NCI-H446 (cell line): ENCODE data around the gene C2.
A peak's percentile ranks its signal among the peaks of the same experiment; 100 is the strongest.
"Not testable (repeated sequence)": the region's sequence is repeated elsewhere in the genome, so short reads cannot be mapped to it uniquely, and the experiment has no call there.

Source experiments
- DNase-seq, 2 experiments: peaks; one replicate each; lab custom pipeline; 2025; lab: John Stamatoyannopoulos, UW

C2 gene

DNA sequence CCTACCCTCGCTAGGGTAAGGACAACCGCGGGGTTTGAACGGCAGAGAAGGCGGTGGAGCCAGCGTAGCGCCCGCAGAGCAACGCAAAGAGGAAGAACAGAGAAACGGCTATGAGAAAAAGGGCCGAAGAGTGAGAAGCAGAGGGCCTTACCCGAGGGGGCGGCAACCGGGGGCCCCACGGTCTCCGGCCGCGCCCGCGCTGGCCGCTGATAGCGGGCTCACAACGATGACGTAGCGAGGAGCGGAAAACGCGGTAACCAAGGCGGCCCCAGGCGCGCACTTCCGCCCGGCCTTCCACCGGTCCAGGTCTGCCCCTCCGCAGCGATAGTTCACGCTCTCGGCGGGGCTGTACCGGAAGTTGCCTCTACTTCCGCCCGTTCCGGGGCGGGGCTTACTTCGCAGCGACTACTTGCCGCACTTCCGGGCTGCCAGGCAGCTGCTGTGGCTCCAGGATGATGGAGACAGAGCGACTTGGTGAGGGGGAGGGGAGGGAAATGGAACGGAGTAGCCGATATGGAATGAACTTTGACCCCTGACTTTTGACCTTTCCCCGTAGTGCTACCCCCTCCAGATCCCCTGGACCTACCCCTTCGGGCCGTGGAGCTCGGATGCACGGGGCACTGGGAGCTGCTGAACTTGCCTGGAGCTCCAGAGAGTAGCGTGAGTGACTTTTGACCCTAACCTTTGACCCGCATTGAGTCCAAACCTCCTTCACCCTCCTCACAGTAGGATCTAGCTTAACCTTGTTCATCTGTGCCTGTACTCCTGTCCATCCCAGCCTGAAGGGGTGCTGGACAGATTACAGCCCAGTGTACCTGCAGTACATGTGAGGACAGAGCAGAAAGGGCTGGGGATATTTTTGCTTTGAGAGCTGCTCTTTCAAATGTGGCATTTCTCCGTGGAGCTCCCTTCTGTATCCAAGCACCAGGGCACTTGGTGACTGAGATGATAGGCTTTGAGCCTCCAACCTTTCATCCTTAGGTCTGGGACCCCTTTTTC, 31.5 kb downstream of the C2 start, which contains the start of the genes NELFE and SKIC2:
Gene NELFE, minus strand, starts transcription at position 231 of the 999 bp plus-strand sequence. CDS start 525 bp downstream, outside the sequence.
Gene SKIC2, plus strand, starts transcription at position 435 of the 999 bp plus-strand sequence. Its CDS starts 18 bp downstream, at position 453.
- peak; percentile 89 to 99 for DNase-seq

DNA sequence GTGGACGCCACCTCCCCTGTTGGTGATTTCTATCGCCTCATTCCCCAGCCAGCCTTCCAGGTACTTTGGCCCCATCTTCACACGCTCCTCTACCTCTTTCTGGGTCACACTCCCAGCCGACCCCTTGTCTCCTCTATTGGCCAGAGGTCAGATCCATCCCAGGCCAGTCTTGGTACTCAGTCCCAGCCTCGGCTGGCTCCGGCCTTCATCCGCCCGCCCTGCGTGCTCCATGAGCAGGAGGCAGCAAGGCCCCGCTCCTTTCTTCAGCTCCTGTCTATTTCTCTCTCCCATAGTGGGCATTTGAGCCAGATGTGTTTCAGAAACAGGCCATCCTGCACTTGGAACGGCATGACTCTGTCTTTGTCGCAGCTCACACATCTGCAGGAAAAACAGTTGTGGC, 34.1 kb downstream of the C2 start:
- DNase-seq, result no peak

DNA sequence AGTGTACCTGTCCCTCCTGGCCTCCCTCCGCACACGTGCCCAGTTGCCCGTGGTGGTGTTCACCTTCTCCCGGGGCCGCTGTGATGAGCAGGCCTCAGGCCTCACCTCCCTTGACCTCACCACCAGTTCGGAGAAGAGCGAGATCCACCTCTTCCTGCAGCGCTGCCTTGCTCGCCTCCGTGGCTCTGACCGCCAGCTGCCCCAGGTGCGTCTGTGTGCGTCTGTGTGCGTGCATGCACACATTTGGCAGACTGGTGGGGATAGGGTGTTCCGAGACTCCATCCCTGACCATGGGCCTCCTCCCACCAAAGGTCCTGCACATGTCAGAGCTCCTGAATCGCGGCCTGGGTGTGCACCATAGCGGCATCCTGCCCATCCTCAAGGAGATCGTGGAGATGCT, 36.4 kb downstream of the C2 start:
- DNase-seq, result no peak

DNA sequence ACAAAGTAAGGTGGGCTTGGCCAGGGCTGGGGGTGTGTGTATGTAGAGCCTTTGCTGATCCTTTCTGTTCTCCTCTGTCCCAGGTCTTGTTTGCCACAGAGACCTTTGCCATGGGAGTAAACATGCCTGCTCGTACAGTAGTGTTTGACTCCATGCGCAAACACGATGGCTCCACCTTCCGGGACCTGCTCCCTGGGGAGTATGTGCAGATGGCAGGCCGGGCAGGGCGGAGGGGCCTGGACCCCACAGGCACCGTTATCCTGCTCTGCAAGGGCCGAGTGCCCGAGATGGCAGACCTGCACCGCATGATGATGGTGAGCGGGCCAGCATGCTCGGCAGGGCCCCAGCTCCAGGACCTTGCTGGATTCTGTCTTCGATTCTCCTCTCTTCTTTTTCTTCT, 38.2 kb downstream of the C2 start:
- no peak for DNase-seq

DNA sequence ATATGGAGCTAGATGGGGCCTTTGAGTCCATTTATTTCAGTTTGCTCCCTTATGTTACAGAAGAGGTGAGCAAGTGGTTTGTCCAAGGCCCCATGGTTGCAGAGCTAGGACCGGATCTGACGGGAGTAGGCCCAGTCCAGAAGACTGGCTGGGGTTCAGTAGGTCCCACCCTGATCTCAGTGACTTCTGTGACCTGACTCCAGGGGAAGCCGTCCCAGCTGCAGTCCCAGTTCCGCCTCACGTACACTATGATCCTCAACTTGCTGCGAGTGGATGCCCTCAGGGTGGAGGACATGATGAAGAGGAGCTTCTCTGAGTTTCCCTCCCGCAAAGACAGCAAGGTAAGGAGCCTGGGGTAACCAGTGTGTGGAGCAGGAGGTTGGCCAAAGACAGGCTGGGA, 39.0 kb downstream of the C2 start:
- no peak for DNase-seq

DNA sequence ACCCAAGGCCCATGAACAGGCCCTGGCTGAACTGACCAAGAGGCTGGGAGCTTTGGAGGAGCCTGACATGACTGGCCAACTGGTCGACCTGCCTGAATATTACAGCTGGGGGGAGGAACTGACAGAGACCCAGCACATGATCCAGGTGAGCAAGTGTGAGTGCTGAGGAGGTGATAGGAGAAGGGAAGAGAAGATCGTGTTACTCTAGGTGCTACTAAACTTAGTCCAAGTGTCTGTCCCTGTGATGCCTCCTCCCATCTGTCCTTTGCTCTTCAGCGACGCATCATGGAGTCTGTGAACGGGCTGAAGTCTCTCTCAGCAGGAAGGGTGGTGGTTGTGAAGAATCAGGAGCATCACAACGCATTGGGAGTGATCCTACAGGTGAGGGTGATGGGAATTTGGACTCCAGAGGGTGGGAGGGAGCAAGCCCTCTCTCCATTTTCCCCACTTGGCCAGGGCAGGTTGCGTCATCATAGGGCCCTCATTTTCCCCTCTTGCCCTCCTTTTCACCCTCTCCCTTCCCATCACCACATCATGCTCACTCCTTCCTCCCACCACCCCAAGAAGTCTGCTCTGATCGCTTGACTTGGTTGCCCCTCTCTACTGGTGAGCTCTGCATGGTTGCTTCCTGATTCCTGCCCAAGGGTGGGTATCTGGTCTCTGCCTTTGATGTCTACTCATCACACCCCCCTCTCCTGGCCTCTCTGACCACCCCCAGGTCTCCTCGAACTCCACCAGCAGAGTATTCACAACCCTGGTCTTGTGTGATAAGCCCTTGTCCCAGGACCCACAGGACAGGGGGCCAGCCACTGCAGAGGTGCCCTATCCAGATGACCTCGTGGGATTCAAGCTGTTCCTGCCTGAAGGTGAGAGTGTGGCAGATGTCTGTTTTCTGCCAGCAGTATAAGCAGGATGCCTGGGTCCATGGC, 39.7 kb downstream of the C2 start:
- no peak for DNase-seq

DNA sequence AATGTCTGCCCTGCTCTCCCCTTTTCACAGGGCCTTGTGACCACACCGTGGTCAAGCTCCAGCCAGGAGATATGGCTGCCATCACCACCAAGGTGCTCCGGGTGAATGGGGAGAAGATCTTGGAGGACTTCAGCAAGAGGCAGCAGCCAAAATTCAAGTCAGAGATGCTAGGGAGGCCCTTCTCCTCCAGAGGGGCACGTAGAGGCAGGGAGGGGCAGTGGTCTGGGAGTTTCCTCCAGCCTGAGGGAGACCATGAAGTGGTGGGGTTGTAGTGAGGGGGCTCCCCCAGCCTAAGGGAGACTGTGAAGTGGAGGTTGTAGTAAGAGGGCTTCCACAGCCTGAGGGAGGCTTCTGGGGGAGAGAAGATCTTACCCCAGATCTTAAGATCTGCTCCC, 40.4 kb downstream of the C2 start:
- DNase-seq, result no peak

DNA sequence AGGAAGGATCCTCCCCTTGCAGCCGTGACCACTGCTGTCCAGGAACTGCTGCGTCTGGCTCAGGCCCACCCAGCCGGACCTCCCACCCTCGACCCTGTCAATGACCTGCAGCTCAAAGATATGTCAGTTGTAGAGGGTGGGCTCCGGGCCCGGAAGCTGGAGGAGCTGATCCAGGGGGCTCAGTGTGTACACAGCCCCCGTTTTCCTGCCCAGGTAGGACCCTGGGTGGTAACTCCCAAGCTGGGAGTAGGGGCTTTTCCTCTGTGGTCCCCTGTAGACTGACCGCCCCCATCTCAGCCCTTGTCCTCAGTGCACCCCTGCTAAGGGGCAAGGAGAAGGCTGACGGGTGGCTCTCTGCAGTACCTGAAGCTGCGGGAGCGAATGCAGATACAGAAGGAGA, 40.8 kb downstream of the C2 start:
- DNase-seq, result no peak

DNA sequence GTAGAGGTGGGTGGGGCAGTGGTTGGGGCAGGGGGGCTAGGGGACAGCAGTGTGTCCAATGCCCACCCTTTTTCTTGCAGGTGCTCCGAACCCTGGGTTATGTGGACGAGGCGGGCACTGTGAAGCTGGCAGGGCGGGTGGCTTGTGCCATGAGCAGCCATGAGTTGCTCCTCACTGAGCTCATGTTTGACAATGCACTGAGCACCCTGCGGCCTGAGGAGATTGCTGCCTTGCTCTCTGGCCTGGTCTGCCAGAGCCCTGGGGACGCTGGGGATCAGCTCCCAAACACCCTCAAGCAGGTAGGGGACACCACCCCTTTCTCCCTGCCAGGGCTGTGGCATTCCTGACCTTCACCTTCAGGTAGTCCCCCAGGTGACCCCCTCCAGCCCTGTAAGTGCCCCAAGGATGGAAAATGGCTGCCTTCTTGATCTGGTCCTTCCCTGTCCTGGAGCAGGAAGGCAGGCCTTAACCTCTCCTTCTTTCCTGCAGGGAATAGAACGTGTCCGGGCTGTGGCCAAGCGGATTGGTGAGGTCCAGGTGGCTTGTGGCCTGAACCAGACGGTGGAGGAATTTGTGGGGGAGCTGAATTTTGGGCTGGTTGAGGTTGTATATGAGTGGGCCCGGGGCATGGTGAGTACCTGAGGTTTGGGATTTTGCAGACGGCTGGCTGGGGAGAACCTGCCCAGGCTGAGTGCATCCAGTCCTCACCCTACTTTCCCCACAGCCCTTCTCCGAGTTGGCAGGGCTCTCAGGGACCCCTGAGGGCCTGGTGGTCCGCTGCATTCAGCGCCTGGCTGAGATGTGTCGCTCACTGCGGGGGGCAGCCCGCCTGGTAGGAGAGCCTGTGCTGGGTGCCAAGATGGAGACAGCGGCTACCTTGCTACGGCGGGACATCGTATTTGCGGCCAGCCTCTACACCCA, 41.5 kb downstream of the C2 start:
- DNase-seq, result no peak

DNA sequence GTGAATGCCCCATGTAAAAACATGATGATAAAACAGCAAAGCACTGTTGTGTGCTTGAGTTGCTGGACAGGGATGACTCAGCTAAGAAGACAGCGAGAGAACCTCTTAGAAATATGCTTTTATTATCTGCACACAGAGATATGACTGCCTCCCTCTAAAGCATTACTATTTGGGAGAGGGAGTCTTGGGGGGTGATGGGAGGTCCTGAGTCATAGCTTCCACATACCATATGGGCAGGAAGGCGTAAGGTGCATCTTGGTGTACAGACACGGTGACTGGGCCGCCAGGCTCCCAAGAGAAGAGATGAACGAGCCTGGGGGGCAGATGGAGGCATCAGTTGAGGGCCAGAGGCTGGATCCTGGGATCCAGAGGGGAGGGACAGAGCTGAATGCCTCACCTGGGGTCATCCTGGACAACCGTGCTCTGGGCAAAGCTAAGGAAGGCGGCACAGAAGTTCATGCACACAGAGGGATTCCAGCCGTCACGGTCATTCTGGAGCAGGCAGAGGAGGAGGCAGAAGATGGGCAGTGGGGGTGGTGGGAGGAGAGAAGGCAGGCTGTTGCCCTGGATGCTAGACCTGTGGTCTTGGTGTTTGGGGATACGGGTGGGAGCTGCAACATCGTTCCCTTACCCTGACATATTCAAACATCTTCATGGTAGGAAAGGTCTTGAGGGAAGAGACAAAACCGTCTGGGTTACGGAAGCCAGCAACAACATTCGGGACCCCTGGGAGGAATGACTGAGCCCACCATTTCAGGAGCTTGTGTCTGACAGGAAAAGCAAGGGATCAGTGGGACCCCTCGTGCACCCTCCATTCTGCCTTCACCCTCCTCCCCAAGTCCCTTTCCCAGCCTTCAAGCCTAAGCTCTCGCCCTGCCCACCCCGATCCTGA, 42.4 kb downstream of the C2 start:
- DNase-seq, result no peak

DNA sequence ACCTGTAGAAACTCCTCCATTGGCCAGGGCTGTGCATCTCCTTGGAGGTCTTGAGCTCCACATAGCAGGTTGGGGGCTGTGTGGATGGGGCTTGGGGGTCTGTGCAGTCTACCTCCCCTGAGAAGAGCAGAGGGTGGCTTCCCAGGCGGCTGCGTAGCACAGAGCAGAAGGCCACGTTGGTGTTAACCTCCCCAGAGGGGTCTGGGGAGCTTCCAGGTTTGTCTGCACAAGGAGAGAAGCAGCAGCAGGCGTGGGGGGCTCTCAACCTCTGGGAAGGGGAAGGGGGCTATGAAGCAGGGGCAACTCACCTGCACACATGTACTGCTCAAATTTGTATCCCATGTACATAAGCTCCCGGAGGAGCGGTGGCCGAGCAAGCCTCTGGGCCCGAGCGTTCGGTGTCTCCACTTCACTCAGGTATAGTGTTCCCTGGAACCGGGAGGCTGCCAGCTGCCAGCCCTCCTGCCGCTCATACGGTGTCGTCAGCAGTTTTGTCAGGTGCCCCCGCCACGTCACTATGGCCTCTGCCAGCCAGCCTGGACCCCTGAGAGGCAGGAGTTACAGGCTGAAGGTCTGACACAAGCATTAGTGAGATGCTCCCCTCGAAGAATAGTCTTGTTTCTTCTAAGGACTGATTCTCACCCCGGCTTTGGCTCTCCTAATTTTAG, 43.2 kb downstream of the C2 start:
- peak in 1 of 2 experiments; percentile 35 for DNase-seq

DNA sequence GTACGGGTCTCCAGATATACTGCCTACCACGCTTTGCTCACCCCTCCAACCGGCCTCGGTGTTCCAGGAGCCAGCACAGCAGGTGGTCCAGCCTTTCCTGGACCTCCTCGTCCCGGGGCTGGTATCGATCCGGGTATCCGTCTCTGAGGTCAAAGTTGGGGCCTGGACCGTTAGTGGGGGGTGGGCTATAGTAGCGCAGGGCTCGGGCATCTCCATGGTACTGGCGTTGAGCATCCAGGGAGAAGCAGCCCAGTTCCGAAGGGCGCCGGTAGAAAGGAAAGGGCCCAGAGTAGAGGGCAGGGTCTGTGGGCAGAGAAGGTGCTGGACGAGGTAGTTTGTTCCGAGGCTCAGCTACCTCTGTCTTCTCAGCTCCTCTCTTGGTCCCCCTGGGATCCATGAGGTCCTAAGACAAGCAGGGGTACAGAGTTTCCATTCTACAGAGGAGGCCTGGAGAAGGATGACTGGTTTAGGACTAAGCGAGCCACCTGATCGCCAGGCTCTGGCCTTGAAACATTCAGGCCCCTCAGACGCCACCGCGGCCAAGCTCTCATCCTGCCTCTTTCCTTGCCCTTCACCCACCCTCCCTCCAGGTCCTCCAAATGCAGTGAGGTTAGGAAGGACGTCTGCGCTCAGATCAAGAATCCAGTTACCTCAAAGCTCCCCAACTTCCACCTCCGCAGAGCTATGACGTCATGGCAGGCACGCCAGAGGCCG, 43.9 kb downstream of the C2 start:
- peak in 1 of 2 experiments; percentile 43 for DNase-seq

DNA sequence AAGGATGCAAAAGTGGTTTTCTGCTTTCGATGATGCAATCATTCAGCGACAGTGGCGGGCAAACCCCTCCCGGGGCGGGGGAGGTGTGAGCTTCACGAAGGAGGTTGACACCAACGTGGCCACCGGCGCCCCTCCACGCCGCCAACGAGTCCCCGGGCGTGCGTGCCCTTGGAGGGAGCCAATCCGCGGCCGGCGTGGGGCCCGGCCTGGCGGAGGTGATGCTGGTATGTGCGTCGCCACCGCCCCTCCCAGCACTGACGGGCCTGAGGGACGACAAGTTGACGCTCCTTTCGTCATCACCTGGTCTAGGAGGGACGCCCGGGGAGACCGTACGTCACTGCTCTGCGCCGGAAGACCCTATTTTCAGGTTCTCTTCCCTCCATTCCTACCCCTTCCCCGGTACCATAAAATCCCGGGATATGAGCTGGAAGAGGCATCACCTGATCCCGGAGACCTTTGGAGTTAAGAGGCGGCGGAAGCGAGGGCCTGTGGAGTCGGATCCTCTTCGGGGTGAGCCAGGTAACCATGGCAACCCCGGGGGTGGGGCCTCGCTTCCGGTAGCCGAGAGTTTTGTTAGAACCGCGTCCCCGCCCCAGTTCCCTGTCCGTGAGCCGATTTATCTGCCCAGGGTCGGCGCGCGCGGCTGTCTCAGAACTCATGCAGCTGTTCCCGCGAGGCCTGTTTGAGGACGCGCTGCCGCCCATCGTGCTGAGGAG, 44.6 kb downstream of the C2 start, which contains the start of gene DXO:
Gene DXO, minus strand, starts transcription at position 146 of the 716 bp plus-strand sequence. CDS start 463 bp downstream, outside the sequence.
- peak; percentile 98 to 99 for DNase-seq

DNA sequence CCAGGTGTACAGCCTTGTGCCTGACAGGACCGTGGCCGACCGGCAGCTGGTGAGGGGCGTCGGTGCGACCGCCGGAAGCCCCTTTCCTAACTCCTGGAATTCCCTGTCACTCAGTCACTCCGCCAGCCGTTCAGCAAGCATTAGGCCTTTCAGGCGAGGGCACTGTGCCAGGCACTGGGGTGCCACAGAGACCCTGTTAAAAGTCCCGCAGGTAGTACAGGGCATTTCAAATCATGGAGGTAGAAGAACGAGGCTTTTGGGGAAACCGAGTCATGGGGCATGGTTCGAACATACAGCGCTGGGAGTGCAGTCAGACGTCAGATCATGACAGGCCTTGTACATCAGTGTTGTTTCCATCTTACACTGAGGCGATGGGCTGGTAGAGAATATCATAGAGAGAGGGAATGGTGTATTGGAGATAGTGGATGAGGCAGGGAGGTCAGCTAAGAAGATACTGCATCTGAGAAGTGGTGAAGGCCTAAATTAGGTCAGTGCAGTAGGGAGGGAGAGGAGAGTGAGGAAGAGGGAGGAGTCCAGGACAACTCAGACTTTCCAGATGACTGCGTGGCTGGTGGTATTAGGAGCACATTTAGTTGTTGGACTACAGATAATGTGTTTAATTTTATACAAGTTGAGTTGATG, 45.3 kb downstream of the C2 start:
- no peak for DNase-seq

DNA sequence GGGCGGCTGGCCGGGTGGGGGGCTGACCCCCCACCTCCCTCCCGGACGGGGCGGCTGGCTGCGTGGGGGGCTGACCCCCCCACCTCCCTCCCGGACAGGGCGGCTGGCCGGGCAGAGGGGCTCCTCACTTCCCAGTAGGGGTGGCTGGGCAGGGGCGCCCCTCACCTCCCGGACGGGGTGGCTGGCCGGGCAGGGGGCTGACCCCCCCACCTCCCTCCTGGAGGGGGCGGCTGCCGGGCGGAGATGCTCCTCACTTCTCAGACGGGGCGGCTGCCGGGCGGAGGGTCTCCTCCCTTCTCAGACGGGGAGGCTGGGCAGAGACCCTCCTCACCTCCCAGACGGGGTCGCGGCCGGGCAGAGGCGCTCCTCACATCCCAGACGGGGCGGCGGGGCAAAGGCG, 48.5 kb downstream of the C2 start:
- not testable (repeated sequence) for DNase-seq

DNA sequence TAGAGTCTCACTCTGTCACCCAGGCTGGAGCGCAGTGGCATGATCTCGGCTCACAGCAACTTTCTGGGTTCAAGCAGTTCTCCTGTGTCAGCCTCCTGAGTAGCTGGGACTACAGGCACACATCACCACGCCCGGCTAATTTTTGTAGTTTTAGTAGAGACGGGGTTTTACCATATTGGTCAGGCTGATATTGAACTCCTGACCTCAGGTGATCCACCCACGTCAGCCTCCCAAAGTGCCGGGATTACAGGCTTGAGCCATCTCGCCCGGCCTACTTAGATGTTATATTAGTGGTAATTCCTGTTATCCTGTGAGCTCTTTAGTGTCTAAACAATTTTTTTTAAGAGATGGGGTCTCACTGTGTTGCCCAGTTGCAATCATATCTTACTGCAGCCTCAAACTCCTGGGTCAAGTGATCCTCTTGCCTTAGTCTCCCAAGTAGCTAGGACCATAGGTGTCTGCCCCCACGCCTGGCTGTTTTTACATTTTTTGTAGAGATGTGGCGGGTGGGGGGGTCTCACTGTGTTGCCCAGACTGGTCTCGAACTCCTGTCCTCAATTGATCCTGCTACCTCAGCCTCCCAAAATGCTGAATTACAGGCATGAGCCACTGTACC, 50.4 kb downstream of the C2 start:
- no peak for DNase-seq

DNA sequence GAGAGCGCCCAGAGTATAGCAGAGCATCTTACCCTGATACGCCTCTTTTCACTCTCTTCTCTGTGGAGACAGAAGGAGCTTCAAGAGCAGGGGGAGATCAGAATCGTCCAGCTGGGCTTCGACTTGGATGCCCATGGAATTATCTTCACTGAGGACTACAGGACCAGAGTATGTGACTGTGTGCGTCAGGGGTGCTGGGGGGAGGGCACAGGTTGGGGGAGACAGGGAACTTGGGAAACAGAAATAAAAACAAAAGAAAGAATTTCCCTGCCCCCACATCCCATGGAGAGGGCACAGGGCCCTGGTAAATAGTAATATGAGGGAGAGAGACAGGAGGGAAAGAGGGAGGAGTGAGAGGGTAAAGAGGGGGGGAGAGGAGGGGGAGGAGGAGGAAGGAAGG, 51.3 kb downstream of the C2 start:
- no peak for DNase-seq
